HL-60 (cell line): Measurements from ENCODE around the gene TROAP.

Experiments used
- CTCF ChIP-seq: IDR thresholded peaks from one replicate; pipeline ENCODE4 v1.5.1; 2011; ENCODE audit warnings: low read length, control low read depth, inconsistent platforms; ENCODE audit not compliant: insufficient read depth
- POLR2AphosphoS5 ChIP-seq: IDR thresholded peaks from 2 replicates; pipeline ENCODE4 v1.6.1; 2012; ENCODE audit warnings: low read depth
- SPI1 ChIP-seq: IDR thresholded peaks from 2 replicates; pipeline ENCODE4 v1.6.1; 2012; ENCODE audit warnings: low read depth, mild to moderate bottlenecking, borderline replicate concordance
- TF ChIP-seq, protein P1 (sequence below): IDR thresholded peaks from 2 replicates; pipeline ENCODE4 v1.6.1; 2012; ENCODE audit warnings: low read depth; ENCODE audit not compliant: insufficient replicate concordance

DNA sequence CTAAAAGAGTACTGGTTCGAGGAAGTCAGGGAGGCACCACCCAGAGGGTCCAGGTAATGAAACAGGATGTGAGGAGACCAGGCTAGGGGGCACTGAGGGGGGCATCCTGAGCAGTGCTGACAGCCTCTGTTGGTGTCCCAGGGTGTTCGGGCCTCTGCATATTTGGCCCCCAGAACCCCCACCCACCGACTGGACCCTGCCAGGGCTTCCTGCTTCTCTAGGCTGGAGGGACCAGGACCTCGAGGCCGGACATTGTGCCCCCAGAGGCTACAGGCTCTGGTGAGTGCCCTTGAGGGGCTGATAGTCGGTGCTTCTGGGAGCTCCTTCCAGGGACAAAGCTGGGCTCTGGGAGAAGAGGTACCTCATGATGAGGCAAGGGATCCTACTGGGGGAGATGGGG, 2.6 kb downstream of the TROAP start:
- TF ChIP-seq CTCF (no peak), POLR2AphosphoS5 (no peak), SPI1 (no peak)
- TF ChIP-seq, protein P1, sequence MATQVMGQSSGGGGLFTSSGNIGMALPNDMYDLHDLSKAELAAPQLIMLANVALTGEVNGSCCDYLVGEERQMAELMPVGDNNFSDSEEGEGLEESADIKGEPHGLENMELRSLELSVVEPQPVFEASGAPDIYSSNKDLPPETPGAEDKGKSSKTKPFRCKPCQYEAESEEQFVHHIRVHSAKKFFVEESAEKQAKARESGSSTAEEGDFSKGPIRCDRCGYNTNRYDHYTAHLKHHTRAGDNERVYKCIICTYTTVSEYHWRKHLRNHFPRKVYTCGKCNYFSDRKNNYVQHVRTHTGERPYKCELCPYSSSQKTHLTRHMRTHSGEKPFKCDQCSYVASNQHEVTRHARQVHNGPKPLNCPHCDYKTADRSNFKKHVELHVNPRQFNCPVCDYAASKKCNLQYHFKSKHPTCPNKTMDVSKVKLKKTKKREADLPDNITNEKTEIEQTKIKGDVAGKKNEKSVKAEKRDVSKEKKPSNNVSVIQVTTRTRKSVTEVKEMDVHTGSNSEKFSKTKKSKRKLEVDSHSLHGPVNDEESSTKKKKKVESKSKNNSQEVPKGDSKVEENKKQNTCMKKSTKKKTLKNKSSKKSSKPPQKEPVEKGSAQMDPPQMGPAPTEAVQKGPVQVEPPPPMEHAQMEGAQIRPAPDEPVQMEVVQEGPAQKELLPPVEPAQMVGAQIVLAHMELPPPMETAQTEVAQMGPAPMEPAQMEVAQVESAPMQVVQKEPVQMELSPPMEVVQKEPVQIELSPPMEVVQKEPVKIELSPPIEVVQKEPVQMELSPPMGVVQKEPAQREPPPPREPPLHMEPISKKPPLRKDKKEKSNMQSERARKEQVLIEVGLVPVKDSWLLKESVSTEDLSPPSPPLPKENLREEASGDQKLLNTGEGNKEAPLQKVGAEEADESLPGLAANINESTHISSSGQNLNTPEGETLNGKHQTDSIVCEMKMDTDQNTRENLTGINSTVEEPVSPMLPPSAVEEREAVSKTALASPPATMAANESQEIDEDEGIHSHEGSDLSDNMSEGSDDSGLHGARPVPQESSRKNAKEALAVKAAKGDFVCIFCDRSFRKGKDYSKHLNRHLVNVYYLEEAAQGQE, result no peak
